H1 (cell line): ENCODE results near the gene AHSG. TPM values are rescaled to one million over a fixed set of nuclear protein-coding genes. Genes with fewer than 3 reads are reported as not detected.

ENCODE experiments used
- HDAC6 ChIP-seq: IDR thresholded peaks from one replicate; pipeline ENCODE4 v1.7.1; 2012; ENCODE audit warnings: low read depth, mild to moderate bottlenecking, inconsistent platforms, low read length, moderate library complexity
- KDM5A ChIP-seq: fragments of 200-600 bp; IDR thresholded peaks from 2 replicates; pipeline ENCODE4 v1.7.1; 2012; ENCODE audit warnings: mild to moderate bottlenecking, low read length, inconsistent platforms, mixed read lengths
- PHF8 ChIP-seq: fragments of 200-600 bp; sonication (generic); conservative IDR thresholded peaks from 2 replicates; pipeline ENCODE4 v1.7.1; 2012; ENCODE audit warnings: low read depth, mild to moderate bottlenecking, inconsistent platforms, low read length, moderate library complexity
- SIRT6 ChIP-seq: IDR thresholded peaks from one replicate; pipeline ENCODE4 v1.7.1; 2012; ENCODE audit warnings: low read length, inconsistent platforms
- TCF12 ChIP-seq: IDR thresholded peaks from 2 replicates; pipeline ENCODE4 v1.6.1; 2011; ENCODE audit warnings: low read depth, mild to moderate bottlenecking, low read length
- polyA plus RNA-seq, 7 experiments: library from polyadenylated mRNA; depleted of rRNA in 3 of 7; stranded (reverse) in 5 of 7; unstranded in 2 of 7; fragments of >200 nt in 5 of 7; fragments of 200-250 nt in 2 of 7; gene quantifications; 1 replicate in 5 of 7; 2 replicates in 1 of 7; 4 replicates in 1 of 7; pipeline versions ENCODE4 v1.2.1 to v1.2.3, GENCODE V29; 2011 to 2013; ENCODE audit warnings: missing spikeins in 2 of 7, mixed read lengths in 2 of 7
- total RNA-seq: library from RNA; stranded (reverse); fragmentation: NEBNext Ultra II Directional; extraction: Animal tissue kit (Norgen Biotek cat#: 25700); gene quantifications from 2 replicates; pipeline ENCODE4 v1.2.1, GENCODE V29; 2021
- TF ChIP-seq, protein P1 (sequence below): fragments of 300-600 bp; sonication (generic); IDR thresholded peaks from 2 replicates; pipeline ENCODE4 v1.7.1; 2012; ENCODE audit warnings: low read length, moderate library complexity, mild to moderate bottlenecking, inconsistent platforms; ENCODE audit not compliant: insufficient replicate concordance
- TF ChIP-seq, protein P2 (sequence below), 3 experiments: IDR thresholded peaks; 1 replicate in 2 of 3; 2 replicates in 1 of 3; pipeline versions ENCODE4 v1.5.1 to v1.6.1; 2011; ENCODE audit warnings: low read length in 3 of 3, mild to moderate bottlenecking in 3 of 3, inconsistent platforms in 2 of 3, low read depth in 1 of 3, moderate library complexity in 1 of 3; ENCODE audit not compliant: insufficient read depth in 1 of 3; ENCODE audit errors: control extremely low read depth in 1 of 3

The AHSG gene
- total and polyA plus RNA-seq, 2 of the 8 experiments (the other 6 are each of a cell fraction or from before 2014, with no cell fraction given), result 0.68 to 0.78 TPM

DNA sequence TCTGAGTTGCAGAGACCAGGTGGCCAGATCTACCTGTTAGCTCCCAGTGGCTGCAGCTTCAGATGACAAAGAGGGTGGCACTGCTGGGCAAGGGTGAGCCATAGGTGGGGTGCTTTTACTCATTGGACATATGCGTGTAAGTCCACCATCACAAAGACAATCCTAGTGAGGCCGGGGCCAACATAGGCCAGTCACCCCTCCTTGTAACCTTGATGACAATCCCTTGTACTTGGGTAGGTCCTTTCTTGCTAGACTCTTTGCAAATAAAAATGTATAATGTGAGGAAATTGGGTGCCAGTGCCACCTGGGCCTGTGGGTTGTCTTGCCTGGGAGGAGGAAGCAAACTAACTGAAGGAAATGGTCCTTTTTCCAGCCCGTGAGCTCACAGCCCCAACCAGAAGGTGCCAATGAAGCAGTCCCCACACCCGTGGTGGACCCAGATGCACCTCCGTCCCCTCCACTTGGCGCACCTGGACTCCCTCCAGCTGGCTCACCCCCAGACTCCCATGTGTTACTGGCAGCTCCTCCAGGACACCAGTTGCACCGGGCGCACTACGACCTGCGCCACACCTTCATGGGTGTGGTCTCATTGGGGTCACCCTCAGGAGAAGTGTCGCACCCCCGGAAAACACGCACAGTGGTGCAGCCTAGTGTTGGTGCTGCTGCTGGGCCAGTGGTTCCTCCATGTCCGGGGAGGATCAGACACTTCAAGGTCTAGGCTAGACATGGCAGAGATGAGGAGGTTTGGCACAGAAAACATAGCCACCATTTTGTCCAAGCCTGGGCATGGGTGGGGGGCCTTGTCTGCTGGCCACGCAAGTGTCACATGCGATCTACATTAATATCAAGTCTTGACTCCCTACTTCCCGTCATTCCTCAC lies 7.6 kb downstream of the AHSG start (continued):
- TF ChIP-seq, protein P1, sequence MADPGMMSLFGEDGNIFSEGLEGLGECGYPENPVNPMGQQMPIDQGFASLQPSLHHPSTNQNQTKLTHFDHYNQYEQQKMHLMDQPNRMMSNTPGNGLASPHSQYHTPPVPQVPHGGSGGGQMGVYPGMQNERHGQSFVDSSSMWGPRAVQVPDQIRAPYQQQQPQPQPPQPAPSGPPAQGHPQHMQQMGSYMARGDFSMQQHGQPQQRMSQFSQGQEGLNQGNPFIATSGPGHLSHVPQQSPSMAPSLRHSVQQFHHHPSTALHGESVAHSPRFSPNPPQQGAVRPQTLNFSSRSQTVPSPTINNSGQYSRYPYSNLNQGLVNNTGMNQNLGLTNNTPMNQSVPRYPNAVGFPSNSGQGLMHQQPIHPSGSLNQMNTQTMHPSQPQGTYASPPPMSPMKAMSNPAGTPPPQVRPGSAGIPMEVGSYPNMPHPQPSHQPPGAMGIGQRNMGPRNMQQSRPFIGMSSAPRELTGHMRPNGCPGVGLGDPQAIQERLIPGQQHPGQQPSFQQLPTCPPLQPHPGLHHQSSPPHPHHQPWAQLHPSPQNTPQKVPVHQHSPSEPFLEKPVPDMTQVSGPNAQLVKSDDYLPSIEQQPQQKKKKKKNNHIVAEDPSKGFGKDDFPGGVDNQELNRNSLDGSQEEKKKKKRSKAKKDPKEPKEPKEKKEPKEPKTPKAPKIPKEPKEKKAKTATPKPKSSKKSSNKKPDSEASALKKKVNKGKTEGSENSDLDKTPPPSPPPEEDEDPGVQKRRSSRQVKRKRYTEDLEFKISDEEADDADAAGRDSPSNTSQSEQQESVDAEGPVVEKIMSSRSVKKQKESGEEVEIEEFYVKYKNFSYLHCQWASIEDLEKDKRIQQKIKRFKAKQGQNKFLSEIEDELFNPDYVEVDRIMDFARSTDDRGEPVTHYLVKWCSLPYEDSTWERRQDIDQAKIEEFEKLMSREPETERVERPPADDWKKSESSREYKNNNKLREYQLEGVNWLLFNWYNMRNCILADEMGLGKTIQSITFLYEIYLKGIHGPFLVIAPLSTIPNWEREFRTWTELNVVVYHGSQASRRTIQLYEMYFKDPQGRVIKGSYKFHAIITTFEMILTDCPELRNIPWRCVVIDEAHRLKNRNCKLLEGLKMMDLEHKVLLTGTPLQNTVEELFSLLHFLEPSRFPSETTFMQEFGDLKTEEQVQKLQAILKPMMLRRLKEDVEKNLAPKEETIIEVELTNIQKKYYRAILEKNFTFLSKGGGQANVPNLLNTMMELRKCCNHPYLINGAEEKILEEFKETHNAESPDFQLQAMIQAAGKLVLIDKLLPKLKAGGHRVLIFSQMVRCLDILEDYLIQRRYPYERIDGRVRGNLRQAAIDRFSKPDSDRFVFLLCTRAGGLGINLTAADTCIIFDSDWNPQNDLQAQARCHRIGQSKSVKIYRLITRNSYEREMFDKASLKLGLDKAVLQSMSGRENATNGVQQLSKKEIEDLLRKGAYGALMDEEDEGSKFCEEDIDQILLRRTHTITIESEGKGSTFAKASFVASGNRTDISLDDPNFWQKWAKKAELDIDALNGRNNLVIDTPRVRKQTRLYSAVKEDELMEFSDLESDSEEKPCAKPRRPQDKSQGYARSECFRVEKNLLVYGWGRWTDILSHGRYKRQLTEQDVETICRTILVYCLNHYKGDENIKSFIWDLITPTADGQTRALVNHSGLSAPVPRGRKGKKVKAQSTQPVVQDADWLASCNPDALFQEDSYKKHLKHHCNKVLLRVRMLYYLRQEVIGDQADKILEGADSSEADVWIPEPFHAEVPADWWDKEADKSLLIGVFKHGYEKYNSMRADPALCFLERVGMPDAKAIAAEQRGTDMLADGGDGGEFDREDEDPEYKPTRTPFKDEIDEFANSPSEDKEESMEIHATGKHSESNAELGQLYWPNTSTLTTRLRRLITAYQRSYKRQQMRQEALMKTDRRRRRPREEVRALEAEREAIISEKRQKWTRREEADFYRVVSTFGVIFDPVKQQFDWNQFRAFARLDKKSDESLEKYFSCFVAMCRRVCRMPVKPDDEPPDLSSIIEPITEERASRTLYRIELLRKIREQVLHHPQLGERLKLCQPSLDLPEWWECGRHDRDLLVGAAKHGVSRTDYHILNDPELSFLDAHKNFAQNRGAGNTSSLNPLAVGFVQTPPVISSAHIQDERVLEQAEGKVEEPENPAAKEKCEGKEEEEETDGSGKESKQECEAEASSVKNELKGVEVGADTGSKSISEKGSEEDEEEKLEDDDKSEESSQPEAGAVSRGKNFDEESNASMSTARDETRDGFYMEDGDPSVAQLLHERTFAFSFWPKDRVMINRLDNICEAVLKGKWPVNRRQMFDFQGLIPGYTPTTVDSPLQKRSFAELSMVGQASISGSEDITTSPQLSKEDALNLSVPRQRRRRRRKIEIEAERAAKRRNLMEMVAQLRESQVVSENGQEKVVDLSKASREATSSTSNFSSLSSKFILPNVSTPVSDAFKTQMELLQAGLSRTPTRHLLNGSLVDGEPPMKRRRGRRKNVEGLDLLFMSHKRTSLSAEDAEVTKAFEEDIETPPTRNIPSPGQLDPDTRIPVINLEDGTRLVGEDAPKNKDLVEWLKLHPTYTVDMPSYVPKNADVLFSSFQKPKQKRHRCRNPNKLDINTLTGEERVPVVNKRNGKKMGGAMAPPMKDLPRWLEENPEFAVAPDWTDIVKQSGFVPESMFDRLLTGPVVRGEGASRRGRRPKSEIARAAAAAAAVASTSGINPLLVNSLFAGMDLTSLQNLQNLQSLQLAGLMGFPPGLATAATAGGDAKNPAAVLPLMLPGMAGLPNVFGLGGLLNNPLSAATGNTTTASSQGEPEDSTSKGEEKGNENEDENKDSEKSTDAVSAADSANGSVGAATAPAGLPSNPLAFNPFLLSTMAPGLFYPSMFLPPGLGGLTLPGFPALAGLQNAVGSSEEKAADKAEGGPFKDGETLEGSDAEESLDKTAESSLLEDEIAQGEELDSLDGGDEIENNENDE, result no peak
- TF ChIP-seq, protein P2, sequence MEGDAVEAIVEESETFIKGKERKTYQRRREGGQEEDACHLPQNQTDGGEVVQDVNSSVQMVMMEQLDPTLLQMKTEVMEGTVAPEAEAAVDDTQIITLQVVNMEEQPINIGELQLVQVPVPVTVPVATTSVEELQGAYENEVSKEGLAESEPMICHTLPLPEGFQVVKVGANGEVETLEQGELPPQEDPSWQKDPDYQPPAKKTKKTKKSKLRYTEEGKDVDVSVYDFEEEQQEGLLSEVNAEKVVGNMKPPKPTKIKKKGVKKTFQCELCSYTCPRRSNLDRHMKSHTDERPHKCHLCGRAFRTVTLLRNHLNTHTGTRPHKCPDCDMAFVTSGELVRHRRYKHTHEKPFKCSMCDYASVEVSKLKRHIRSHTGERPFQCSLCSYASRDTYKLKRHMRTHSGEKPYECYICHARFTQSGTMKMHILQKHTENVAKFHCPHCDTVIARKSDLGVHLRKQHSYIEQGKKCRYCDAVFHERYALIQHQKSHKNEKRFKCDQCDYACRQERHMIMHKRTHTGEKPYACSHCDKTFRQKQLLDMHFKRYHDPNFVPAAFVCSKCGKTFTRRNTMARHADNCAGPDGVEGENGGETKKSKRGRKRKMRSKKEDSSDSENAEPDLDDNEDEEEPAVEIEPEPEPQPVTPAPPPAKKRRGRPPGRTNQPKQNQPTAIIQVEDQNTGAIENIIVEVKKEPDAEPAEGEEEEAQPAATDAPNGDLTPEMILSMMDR (IDR thresholded peaks at IDR 0.05; ENCODE audit: control extremely low read depth in 1 of 3, insufficient read depth in 1 of 3, low read depth in 1 of 3, low read length in 3 of 3), result no peak
- TF ChIP-seq KDM5A, result no peak
- no peak for TF ChIP-seq HDAC6
- TF ChIP-seq PHF8, result no peak
- no peak for TF ChIP-seq TCF12
- TF ChIP-seq SIRT6, result no peak
